Hepatocyte (in vitro differentiated cells): Measurements from ENCODE around the gene AKAP6. TPM values are rescaled to one million over a fixed set of nuclear protein-coding genes. Genes with fewer than 3 reads are reported as not detected.

Experiments used
- DNase-seq: peaks from one replicate; pipeline ENCODE4 v3.0.0-alpha.2; 2016; ENCODE audit warnings: low spot score
- H2AFZ ChIP-seq: fragments of 200-600 bp; sonication (generic); 2 replicates; pipeline ENCODE4 v1.6.0; 2016; ENCODE audit warnings: antibody characterized with exemption, mild to moderate bottlenecking
- H3K27ac ChIP-seq: fragments of 200-600 bp; sonication (generic); 2 replicates; pipeline ENCODE4 v1.5.1; 2016; ENCODE audit warnings: mild to moderate bottlenecking
- H3K27me3 ChIP-seq: fragments of 200-600 bp; sonication (generic); 2 replicates; pipeline ENCODE4 v1.6.1; 2016
- H3K36me3 ChIP-seq: fragments of 200-600 bp; sonication (generic); replicated peaks from 2 replicates; pipeline ENCODE4 v1.5.1; 2016; ENCODE audit warnings: low read depth; ENCODE audit not compliant: insufficient read depth
- H3K4me1 ChIP-seq: fragments of 200-600 bp; sonication (generic); 2 replicates; pipeline ENCODE4 v1.5.1; 2016; ENCODE audit warnings: mild to moderate bottlenecking, moderate library complexity; ENCODE audit not compliant: insufficient read depth
- H3K4me2 ChIP-seq: fragments of 200-600 bp; sonication (generic); 2 replicates; pipeline ENCODE4 v1.6.0; 2016
- H3K4me3 ChIP-seq: fragments of 200-600 bp; sonication (generic); 2 replicates; pipeline ENCODE4 v1.5.1; 2016; ENCODE audit warnings: mild to moderate bottlenecking
- H3K79me2 ChIP-seq: fragments of 200-600 bp; sonication (generic); 2 replicates; pipeline ENCODE4 v1.6.0; 2017; ENCODE audit warnings: mild to moderate bottlenecking
- H3K9me2 ChIP-seq: fragments of 200-600 bp; sonication (generic); replicated peaks from 2 replicates; pipeline ENCODE4 v1.6.0; 2017; ENCODE audit warnings: mild to moderate bottlenecking; ENCODE audit not compliant: insufficient read depth
- H3K9me3 ChIP-seq: fragments of 200-600 bp; sonication (generic); 2 replicates; pipeline ENCODE4 v1.5.1; 2016; ENCODE audit warnings: low read depth, mild to moderate bottlenecking
- H4K20me1 ChIP-seq: fragments of 200-600 bp; sonication (generic); 2 replicates; pipeline ENCODE4 v1.6.0; 2016; ENCODE audit warnings: mild to moderate bottlenecking; ENCODE audit not compliant: insufficient read depth, poor library complexity, severe bottlenecking
- EZH2 ChIP-seq: fragments of 200-600 bp; sonication (generic); IDR thresholded peaks from 2 replicates; pipeline ENCODE4 v1.6.1; 2016; ENCODE audit warnings: antibody characterized with exemption, mild to moderate bottlenecking, borderline replicate concordance
- EZH2phosphoT487 ChIP-seq: fragments of 200-600 bp; sonication (generic); IDR thresholded peaks from one replicate; pipeline ENCODE4 v1.6.1; 2018; ENCODE audit warnings: antibody characterized with exemption, mild to moderate bottlenecking, low read depth, moderate library complexity; ENCODE audit not compliant: unreplicated experiment, severe bottlenecking
- WGBS: methylation state at CpG from one replicate; pipeline ENCODE4 v1.1.6; 2016; ENCODE audit warnings: low lambda C conversion rate; ENCODE audit errors: missing lambda C conversion rate; 5-methylcytosine and 5-hydroxymethylcytosine counted together
- polyA plus RNA-seq: library from polyadenylated mRNA; unstranded; fragments of >200 nt; fragmentation: Nextera tagmentation; extraction: Ambion mirVana; gene quantifications from 2 replicates; pipeline ENCODE4 v1.2.1, GENCODE V29; 2016
- total RNA-seq: library from RNA; depleted of rRNA; stranded (reverse); fragments of >200 nt; gene quantifications from 2 replicates; pipeline ENCODE4 v1.2.3, GENCODE V29; 2014
- TF ChIP-seq, protein P1 (sequence below): fragments of 200-600 bp; sonication (generic); IDR thresholded peaks from 2 replicates; pipeline ENCODE4 v1.5.1; 2016; ENCODE audit warnings: antibody characterized with exemption, mild to moderate bottlenecking; ENCODE audit not compliant: poor library complexity

Gene AKAP6
- total and polyA plus RNA-seq, 2 experiments from 2014 or later: 1.1 to 2.1 TPM

- Histone ChIP-seq H3K4me2 (no peak overlapping the region), H3K9me2 (no peaks in the 10 kb centered on the region), H3K4me1 (no peaks in the 10 kb centered on the region), H3K79me2 (no peaks in the 10 kb centered on the region), H3K27me3 (no peaks in the 10 kb centered on the region), H3K36me3 (no peaks in the 10 kb centered on the region), H3K27ac (no peak overlapping the region), H2AFZ (no peak overlapping the region), H3K4me3 (no peak overlapping the region), H4K20me1 (no peaks in the 10 kb centered on the region), H3K9me3 (no peaks in the 10 kb centered on the region)
- 85% methylated on average over 4 of the region's 4 CpGs for WGBS
- TF ChIP-seq EZH2phosphoT487 (no peak), EZH2 (no peak)
- TF ChIP-seq, protein P1, sequence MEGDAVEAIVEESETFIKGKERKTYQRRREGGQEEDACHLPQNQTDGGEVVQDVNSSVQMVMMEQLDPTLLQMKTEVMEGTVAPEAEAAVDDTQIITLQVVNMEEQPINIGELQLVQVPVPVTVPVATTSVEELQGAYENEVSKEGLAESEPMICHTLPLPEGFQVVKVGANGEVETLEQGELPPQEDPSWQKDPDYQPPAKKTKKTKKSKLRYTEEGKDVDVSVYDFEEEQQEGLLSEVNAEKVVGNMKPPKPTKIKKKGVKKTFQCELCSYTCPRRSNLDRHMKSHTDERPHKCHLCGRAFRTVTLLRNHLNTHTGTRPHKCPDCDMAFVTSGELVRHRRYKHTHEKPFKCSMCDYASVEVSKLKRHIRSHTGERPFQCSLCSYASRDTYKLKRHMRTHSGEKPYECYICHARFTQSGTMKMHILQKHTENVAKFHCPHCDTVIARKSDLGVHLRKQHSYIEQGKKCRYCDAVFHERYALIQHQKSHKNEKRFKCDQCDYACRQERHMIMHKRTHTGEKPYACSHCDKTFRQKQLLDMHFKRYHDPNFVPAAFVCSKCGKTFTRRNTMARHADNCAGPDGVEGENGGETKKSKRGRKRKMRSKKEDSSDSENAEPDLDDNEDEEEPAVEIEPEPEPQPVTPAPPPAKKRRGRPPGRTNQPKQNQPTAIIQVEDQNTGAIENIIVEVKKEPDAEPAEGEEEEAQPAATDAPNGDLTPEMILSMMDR: no peak
- DNase-seq: no peak
These were observed 101.2 kb downstream of the AKAP6 start for GRCh38 chr14:32430326-32430725.

DNA sequence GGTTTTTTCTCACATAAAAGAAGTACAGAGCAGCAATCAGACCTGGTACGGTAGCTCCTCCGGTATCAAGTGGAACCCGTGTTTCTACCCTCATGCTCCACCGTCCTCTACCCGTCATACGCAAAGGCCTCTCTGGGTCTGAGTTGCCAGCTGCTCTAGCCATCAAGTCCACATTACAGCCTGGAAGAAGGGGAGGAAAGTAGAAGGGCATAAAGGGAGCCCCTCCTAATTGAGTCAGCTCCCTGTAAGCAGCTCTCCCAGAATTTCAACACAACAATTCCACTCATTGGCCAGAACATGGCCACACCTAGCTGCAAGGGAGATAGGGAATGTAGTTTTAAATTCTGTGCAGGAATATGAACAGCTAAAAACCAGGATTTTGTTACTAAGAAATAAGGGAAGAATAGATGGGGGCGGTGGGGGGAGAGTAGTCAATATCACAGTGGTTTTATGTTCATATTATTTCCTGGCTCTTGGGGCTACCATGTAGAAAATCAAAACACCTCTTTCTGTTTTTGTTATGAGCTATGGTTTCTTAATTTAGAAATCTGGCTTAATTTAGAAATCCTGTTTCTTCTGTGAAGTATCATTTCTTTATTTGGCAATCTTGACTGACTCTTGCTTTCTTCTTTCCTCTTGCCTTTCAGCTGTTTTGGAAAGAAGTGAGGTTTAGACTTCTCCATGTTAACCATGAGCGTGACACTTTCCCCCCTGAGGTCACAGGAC is 103.9 kb downstream of the AKAP6 start:
- Histone ChIP-seq H4K20me1 (no peaks in the 10 kb centered on the region), H3K4me3 (no peak overlapping the region), H3K4me2 (no peak overlapping the region), H3K4me1 (no peaks in the 10 kb centered on the region), H3K27ac (no peak overlapping the region), H3K79me2 (no peaks in the 10 kb centered on the region), H3K9me3 (no peaks in the 10 kb centered on the region), H3K9me2 (no peaks in the 10 kb centered on the region), H2AFZ (no peak overlapping the region), H3K36me3 (no peaks in the 10 kb centered on the region), H3K27me3 (no peaks in the 10 kb centered on the region)
- TF ChIP-seq, protein P1: no peak
- no peak for TF ChIP-seq EZH2phosphoT487
- WGBS: 97% methylated on average over 8 of the region's 8 CpGs
- DNase-seq: no peak

GRCh38 chr14:32434180-32434579 is 105.1 kb downstream of the AKAP6 start:
- no peak overlapping the region for H3K4me2 ChIP-seq
- 45% methylated on average over 2 of the region's 2 CpGs for WGBS
- no peak overlapping the region for H3K4me3 ChIP-seq
- no peaks in the 10 kb centered on the region for H3K4me1 ChIP-seq
- H3K27me3 ChIP-seq: no peaks in the 10 kb centered on the region
- no peaks in the 10 kb centered on the region for H3K9me3 ChIP-seq
- DNase-seq: no peak
- no peaks in the 10 kb centered on the region for H3K36me3 ChIP-seq
- no peak for TF ChIP-seq EZH2
- TF ChIP-seq, protein P1: no peak
- TF ChIP-seq EZH2phosphoT487: no peak
- H3K9me2 ChIP-seq: no peaks in the 10 kb centered on the region
- no peak overlapping the region for H3K27ac ChIP-seq
- no peaks in the 10 kb centered on the region for H3K79me2 ChIP-seq
- H2AFZ ChIP-seq: no peak overlapping the region
- H4K20me1 ChIP-seq: no peaks in the 10 kb centered on the region
